Measurements from ENCODE around the gene CDCA4. TPM values are rescaled to one million over a fixed set of nuclear protein-coding genes. Genes with fewer than 3 reads are reported as not detected.

Gene CDCA4
- total RNA-seq, 4 donors from 2014 or later = 5.0 to 8.0 (median 6.0) TPM

DNA sequence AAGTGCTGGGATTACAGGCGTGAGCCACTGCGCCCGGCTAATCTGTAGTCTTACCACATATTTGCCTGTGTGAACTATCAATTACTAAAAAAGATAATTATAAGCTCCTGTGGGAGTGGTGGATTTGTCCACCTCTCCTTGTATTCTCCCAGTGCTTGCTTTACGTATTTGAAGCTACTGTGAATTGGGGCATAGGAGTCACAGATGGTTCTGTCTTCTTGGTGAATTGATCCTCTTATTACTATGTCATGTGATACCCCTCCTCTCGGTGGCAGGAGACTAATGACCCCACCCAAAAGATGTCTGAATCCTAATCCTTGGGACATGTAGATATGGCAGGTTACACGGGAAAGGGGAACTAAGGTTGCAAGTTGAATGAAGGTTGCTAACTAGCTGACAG is 32.5 kb upstream of the CDCA4 start:
- TF ChIP-seq POLR2AphosphoS5 (IDR thresholded peaks at IDR 0.05) (no peak), EP300 (IDR thresholded peaks at IDR 0.05) (no peak), POLR2A (IDR thresholded peaks at IDR 0.05; ENCODE audit: low read depth) (no peak)
- TF ChIP-seq, protein P1, sequence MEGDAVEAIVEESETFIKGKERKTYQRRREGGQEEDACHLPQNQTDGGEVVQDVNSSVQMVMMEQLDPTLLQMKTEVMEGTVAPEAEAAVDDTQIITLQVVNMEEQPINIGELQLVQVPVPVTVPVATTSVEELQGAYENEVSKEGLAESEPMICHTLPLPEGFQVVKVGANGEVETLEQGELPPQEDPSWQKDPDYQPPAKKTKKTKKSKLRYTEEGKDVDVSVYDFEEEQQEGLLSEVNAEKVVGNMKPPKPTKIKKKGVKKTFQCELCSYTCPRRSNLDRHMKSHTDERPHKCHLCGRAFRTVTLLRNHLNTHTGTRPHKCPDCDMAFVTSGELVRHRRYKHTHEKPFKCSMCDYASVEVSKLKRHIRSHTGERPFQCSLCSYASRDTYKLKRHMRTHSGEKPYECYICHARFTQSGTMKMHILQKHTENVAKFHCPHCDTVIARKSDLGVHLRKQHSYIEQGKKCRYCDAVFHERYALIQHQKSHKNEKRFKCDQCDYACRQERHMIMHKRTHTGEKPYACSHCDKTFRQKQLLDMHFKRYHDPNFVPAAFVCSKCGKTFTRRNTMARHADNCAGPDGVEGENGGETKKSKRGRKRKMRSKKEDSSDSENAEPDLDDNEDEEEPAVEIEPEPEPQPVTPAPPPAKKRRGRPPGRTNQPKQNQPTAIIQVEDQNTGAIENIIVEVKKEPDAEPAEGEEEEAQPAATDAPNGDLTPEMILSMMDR (IDR thresholded peaks at IDR 0.05) = no peak
- Histone ChIP-seq H3K27me3 (peaks cover 0 to 13% (median 0%) of the 10 kb centered on the region in 4 donors), H3K4me1 (peaks cover 0 to 1% (median under 1%) of the 10 kb centered on the region in 4 donors), H3K36me3 (no peaks in the 10 kb centered on the region), H3K27ac (replicated peaks in 1 of 4) (no peak overlapping the region), H3K4me3 (no peak overlapping the region), H3K9me3 (no peaks in the 10 kb centered on the region)
- 89% methylated on average over 6 of the region's 6 CpGs for WGBS
- intact Hi-C loops (cut with DNase I) = no loop called here
- no peak for DNase-seq (ENCODE audit: extremely low spot score)

DNA sequence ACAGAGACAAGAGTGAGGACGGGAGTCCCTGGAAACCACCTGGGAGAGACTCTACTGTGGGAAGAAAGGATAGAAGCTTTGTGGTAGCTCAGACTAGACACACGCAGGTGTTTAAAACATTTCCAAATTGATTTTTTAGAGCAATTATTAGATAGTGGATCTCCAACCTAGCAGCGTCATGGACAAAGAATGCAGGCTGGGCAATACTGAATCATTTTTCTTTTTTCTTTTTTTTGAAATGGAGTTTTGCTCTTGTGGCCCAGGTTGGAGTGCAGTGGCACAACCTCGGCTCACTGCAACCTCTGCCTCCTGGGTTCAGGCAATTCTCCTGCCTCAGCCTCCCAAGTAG is 31.2 kb upstream of the CDCA4 start:
- no peaks in the 10 kb centered on the region for H3K4me1 ChIP-seq
- no peak overlapping the region for H3K27ac ChIP-seq (replicated peaks in 1 of 4)
- no peak for DNase-seq (ENCODE audit: extremely low spot score)
- TF ChIP-seq POLR2A (IDR thresholded peaks at IDR 0.05; ENCODE audit: low read depth) (no peak), EP300 (IDR thresholded peaks at IDR 0.05) (no peak), POLR2AphosphoS5 (IDR thresholded peaks at IDR 0.05) (no peak)
- TF ChIP-seq, protein P1 (IDR thresholded peaks at IDR 0.05) = no peak
- no peaks in the 10 kb centered on the region for H3K36me3 ChIP-seq
- intact Hi-C loops (cut with DNase I) = no loop called here
- peaks cover 0 to 19% (median 0%) of the 10 kb centered on the region in 4 donors for H3K27me3 ChIP-seq
- H3K4me3 ChIP-seq = no peak overlapping the region
- no peaks in the 10 kb centered on the region for H3K9me3 ChIP-seq
- 74% methylated on average over 4 of the region's 4 CpGs for WGBS

DNA sequence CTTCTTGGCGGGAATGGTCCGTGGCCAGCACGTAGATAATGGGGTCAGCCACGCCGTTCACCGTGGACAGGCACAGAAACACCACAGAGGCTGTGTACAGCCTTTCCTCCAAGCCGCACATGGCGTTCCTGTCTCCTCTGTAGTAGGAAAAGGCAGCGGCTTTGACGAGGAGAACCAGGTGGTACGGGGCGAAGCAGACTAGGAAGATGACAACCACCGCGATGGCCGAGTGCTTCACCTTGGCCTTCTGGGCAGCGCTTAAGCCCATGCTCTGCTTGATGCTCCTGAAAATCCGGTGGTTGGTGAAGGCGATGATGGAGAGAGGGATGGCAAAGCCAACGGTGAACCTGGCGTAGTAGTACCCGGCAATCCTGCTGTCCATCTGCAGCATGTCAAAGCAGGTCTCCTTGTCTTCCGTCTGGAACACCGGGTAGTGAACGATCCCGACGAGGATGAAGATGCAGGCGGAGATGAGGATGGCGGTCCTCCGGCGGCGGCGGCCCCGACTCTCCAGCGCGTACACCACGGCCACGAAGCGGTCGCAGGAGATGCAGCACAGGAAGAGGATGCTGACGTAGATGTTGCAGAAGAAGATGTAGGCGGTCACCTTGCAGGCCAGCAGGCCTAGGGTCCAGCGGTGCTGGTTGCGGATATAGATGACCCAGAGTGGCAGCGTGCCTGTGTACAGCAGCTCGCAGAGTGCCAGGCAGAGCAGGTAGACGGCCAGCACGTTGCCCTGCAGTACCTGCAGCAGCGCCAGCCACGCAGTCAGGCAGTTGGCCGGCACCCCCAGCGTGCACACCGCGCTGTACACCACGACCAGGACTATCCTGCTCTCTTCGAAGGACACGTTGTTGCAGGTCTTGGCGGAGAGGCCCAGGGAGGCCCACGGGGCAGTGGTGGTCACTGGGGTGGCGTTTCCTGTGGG is 30.6 kb upstream of the CDCA4 start:
- intact Hi-C loops (cut with DNase I) = no loop called here
- Histone ChIP-seq H3K36me3 (no peaks in the 10 kb centered on the region), H3K4me3 (no peak overlapping the region), H3K4me1 (no peaks in the 10 kb centered on the region), H3K9me3 (no peaks in the 10 kb centered on the region), H3K27me3 (peaks cover 0 to 15% (median 0%) of the 10 kb centered on the region in 4 donors), H3K27ac (replicated peaks in 1 of 4) (no peak overlapping the region)
- WGBS = 95% methylated on average over 49 of the region's 59 CpGs
- TF ChIP-seq, protein P1 (IDR thresholded peaks at IDR 0.05) = no peak
- no peak for TF ChIP-seq EP300 (IDR thresholded peaks at IDR 0.05)
- TF ChIP-seq POLR2A (IDR thresholded peaks at IDR 0.05; ENCODE audit: low read depth) = no peak
- no peak for TF ChIP-seq POLR2AphosphoS5 (IDR thresholded peaks at IDR 0.05)
- DNase-seq (ENCODE audit: extremely low spot score) = no peak

DNA sequence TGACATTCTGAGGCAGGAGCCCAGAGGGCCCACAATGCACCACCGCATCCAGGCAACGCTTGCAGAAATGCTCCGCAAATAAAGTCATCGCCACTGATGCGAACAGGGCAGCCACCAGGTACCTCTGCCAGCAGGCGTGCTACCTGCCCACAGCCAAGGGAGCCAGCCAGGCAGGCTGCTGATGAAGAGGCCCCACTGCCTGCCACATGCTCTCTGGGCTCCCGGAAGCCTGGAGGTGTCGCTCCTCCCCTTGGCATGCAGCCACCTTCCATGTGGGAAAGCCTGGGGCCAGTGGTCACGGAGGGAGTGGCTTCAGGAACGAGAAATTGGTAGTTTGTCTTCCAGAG is 29.6 kb upstream of the CDCA4 start:
- H3K4me1 ChIP-seq = peaks cover 3 to 8% (median 5%) of the 10 kb centered on the region in 4 donors
- H3K27ac ChIP-seq (replicated peaks in 1 of 4) = no peak overlapping the region
- intact Hi-C loops (cut with DNase I) = no loop called here
- TF ChIP-seq POLR2A (IDR thresholded peaks at IDR 0.05; ENCODE audit: low read depth) = no peak
- TF ChIP-seq EP300 (IDR thresholded peaks at IDR 0.05) = no peak
- TF ChIP-seq POLR2AphosphoS5 (IDR thresholded peaks at IDR 0.05) = no peak
- TF ChIP-seq, protein P1 (IDR thresholded peaks at IDR 0.05) = no peak
- no peak overlapping the region for H3K4me3 ChIP-seq
- 34% methylated on average over 4 of the region's 10 CpGs for WGBS
- no peaks in the 10 kb centered on the region for H3K9me3 ChIP-seq
- H3K36me3 ChIP-seq = no peaks in the 10 kb centered on the region
- no peak for DNase-seq (ENCODE audit: extremely low spot score)
- peaks cover 0 to 13% (median 0%) of the 10 kb centered on the region in 4 donors for H3K27me3 ChIP-seq

Measured in esophagus muscularis mucosa (tissue), 4 donors.